Psoas muscle (tissue), 8 donors: ENCODE measurements around the gene CD163. TPM values are rescaled to one million over a fixed set of nuclear protein-coding genes. Genes with fewer than 3 reads are reported as not detected.
A peak's percentile ranks its signal among the peaks of the same experiment; 100 is the strongest.

ENCODE experiments used
- ATAC-seq, 4 donors: fragments of 200-7000 bp; cut with Tn5 transposase; one replicate each; pipeline ENCODE4 v1.9.1; 2020; ENCODE audit warnings: moderate library complexity in 3 of 4, mild to moderate bottlenecking in 2 of 4
- DNase-seq, 2 donors: peaks; one replicate each; pipeline ENCODE4 v3.0.0-alpha.2; 2020
- H3K27ac ChIP-seq: fragments of 200-600 bp; one replicate; pipeline ENCODE4 v1.8.0; 2022
- H3K27me3 ChIP-seq, 3 donors: fragments of 200-600 bp in 1 of 3; one replicate each; pipeline versions ENCODE4 v1.6.1 to v1.8.0; 2013 to 2022; ENCODE audit warnings: low read length in 2 of 3, mild to moderate bottlenecking in 2 of 3, moderate library complexity in 1 of 3; ENCODE audit not compliant: insufficient read depth in 3 of 3
- H3K36me3 ChIP-seq, 2 donors: fragments of 200-600 bp in 1 of 2; one replicate each; pipeline versions ENCODE4 v1.6.1 to v1.8.0; 2013 to 2022; ENCODE audit warnings: low read depth in 1 of 2, mild to moderate bottlenecking in 1 of 2, moderate library complexity in 1 of 2; ENCODE audit not compliant: insufficient read depth in 1 of 2
- H3K4me1 ChIP-seq: fragments of 200-600 bp; one replicate; pipeline ENCODE4 v1.8.0; 2022
- H3K4me3 ChIP-seq: fragments of 200-600 bp; one replicate; pipeline ENCODE4 v1.8.0; 2022; ENCODE audit warnings: mild to moderate bottlenecking
- H3K9me3 ChIP-seq: fragments of 200-600 bp; one replicate; pipeline ENCODE4 v1.8.0; 2022
- WGBS, 3 donors: extraction: QIAGEN DNeasy Blood & Tissue Kit; methylation state at CpG; one replicate each; pipeline versions ENCODE4 v1.1.6 to v1.1.7; 2013; 5-methylcytosine and 5-hydroxymethylcytosine counted together
- intact Hi-C, 2 donors: fragments of 100-400 bp; cut with DNase I; formaldehyde crosslinking; loops; one replicate each; pipeline versions ENCODE4 v1.11.0 to v1.14.2; 2022
- polyA plus RNA-seq, 3 donors: library from polyadenylated mRNA; stranded (reverse); fragments of 200-250 nt; gene quantifications; one replicate each; pipeline ENCODE4 v1.2.3, GENCODE V29; 2013
- total RNA-seq, 4 donors: library from RNA; stranded (reverse); fragmentation: NEBNext Ultra II Directional in 2 of 4; extraction: Animal tissue kit (Norgen Biotek cat#: 25700) in 2 of 4; gene quantifications; one replicate each; pipeline versions ENCODE4 v1.2.1 to v1.2.4, GENCODE V29; 2021 to 2023
- TF ChIP-seq, protein P1 (sequence below): fragments of 200-600 bp; IDR thresholded peaks from one replicate; pipeline ENCODE4 v1.8.0; 2022; ENCODE audit warnings: antibody characterized with exemption
- donor health status: healthy with polysubstance abuse.
- donor health status: DM: no; HTN: no; CAD: no; lungs with moderate emphysema.
- donor health status: Bipolar disorder and iron deficiency.
- donor health status: healthy.
- donor health status: DM: yes; HTN: yes; CAD: no.
- donor health status: DM: no; HTN: no; CAD: no.
- donor health status: DM: no; HTN: no; CAD: no.
- donor health status: DM: yes; HTN: yes; CAD: no.

The CD163 gene
- total and polyA plus RNA-seq, 7 donors, result 5.8 to 52.4 (median 29.5) TPM

DNA sequence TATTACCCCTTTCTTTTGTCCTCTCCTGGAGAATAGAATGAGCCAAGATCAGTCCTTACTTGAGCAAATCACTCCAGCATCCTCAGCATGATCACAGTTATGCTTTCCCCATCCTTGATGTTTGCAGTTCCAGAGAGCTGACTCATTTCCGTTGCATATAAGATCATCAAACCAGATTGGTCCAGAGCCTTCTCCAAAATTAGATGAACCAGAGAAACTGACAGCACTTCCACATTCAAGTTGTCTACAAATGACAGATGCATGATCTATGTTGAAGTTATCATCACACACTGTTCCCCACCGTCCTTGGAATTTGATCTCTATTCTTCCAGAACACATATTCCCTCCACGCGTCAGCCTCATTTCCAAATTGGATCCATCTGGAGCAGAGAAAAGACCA is 4.8 kb downstream of the CD163 start:
- Histone ChIP-seq H3K4me3 (peak overlapping the region; percentile 34), H3K4me1 (no peaks in the 10 kb centered on the region), H3K27ac (no peak overlapping the region), H3K27me3 (no peaks in the 10 kb centered on the region), H3K9me3 (no peaks in the 10 kb centered on the region), H3K36me3 (no peaks in the 10 kb centered on the region)
- TF ChIP-seq, protein P1, sequence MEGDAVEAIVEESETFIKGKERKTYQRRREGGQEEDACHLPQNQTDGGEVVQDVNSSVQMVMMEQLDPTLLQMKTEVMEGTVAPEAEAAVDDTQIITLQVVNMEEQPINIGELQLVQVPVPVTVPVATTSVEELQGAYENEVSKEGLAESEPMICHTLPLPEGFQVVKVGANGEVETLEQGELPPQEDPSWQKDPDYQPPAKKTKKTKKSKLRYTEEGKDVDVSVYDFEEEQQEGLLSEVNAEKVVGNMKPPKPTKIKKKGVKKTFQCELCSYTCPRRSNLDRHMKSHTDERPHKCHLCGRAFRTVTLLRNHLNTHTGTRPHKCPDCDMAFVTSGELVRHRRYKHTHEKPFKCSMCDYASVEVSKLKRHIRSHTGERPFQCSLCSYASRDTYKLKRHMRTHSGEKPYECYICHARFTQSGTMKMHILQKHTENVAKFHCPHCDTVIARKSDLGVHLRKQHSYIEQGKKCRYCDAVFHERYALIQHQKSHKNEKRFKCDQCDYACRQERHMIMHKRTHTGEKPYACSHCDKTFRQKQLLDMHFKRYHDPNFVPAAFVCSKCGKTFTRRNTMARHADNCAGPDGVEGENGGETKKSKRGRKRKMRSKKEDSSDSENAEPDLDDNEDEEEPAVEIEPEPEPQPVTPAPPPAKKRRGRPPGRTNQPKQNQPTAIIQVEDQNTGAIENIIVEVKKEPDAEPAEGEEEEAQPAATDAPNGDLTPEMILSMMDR, result no peak
- DNase-seq (no peak), ATAC-seq (peak in 3 of 4 donors; percentile 37 to 44 (median 37))
- 23 to 29% (median 26%) methylated on average over 4 of the region's 4 CpGs for WGBS, 3 donors
- intact Hi-C loops, result no loop called here

GRCh38 chr12:7497661-7498060 is 5.9 kb downstream of the CD163 start:
- 55 to 59% (median 58%) methylated on average over 3 of the region's 3 CpGs for WGBS, 3 donors
- intact Hi-C loops, result no loop called here
- H3K4me3 ChIP-seq, result no peak overlapping the region
- ATAC-seq, result no peak
- DNase-seq, result no peak
- no peak overlapping the region for H3K27ac ChIP-seq
- H3K4me1 ChIP-seq, result no peaks in the 10 kb centered on the region
- no peaks in the 10 kb centered on the region for H3K9me3 ChIP-seq
- TF ChIP-seq, protein P1, result no peak
- no peaks in the 10 kb centered on the region for H3K27me3 ChIP-seq
- no peaks in the 10 kb centered on the region for H3K36me3 ChIP-seq

DNA sequence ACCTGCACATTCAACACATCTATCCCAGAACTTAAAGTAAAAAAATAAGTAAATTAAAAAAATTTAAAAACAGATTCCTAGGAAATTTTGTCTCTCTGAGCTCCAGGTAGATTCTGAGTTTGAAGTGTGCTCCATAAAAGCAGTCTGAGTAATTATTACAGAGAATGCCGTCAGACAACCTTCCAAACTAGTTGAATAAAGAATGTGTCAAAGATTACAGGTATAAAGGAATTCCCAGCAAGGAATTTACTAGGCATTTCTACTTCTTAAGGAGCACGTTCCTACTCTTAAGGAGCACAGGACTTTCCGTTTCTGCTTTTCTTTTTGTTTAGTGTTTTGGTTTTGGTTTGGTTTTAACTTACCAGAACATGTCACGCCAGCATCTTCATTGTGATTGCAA is 7.1 kb downstream of the CD163 start:
- Histone ChIP-seq H3K36me3 (no peaks in the 10 kb centered on the region), H3K9me3 (no peaks in the 10 kb centered on the region), H3K27me3 (no peaks in the 10 kb centered on the region), H3K4me3 (no peak overlapping the region), H3K4me1 (no peaks in the 10 kb centered on the region), H3K27ac (no peak overlapping the region)
- intact Hi-C loops, result no loop called here
- no peak for ATAC-seq
- TF ChIP-seq, protein P1, result no peak
- no peak for DNase-seq
- 38 to 50% (median 46%) methylated on average over 4 of the region's 4 CpGs for WGBS, 3 donors

- DNase-seq (no peak), ATAC-seq (no peak)
- no peaks in the 10 kb centered on the region for H3K4me1 ChIP-seq
- no peak overlapping the region for H3K4me3 ChIP-seq
- intact Hi-C loops, result no loop called here
- no peaks in the 10 kb centered on the region for H3K27me3 ChIP-seq
- H3K9me3 ChIP-seq, result no peaks in the 10 kb centered on the region
- no peaks in the 10 kb centered on the region for H3K36me3 ChIP-seq
- TF ChIP-seq, protein P1, result no peak
- 90 to 94% (median 92%) methylated on average over 3 of the region's 3 CpGs for WGBS, 3 donors
- H3K27ac ChIP-seq, result no peak overlapping the region
Measured at GRCh38 chr12:7495136-7495535, 8.4 kb downstream of the CD163 start.

DNA sequence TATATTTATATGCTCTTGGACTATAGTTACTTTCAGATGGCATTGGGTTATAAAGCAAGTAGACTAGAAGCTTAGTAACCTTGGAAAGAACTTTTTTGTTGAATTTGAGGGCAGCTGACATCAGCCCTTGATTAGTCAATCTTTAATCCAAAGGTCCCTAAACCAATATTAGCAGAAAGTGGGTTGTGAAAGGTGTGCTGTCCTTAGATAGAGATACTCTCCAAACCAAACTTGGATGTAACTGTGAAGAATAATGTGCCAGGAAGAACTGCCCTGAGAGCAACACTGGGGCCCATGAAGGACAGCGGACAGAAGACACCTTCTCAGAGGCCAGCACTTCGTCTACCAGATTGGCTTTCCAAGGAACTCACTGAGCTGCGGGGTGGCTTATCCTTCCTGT is 10.6 kb downstream of the CD163 start:
- H3K4me3 ChIP-seq, result no peak overlapping the region
- intact Hi-C loops, result no loop called here
- no peak for ATAC-seq

More for the DNA sequence above, 10.6 kb downstream of the CD163 start:
- Histone ChIP-seq H3K4me1 (no peaks in the 10 kb centered on the region), H3K9me3 (no peaks in the 10 kb centered on the region), H3K27ac (no peak overlapping the region), H3K36me3 (no peaks in the 10 kb centered on the region), H3K27me3 (no peaks in the 10 kb centered on the region)
- 77 to 89% (median 87%) methylated on average over 3 of the region's 3 CpGs for WGBS, 3 donors
- TF ChIP-seq, protein P1, result no peak
- no peak for DNase-seq
